Measurements from ENCODE around the gene PADI3. TPM values are rescaled to one million over a fixed set of nuclear protein-coding genes. Genes with fewer than 3 reads are reported as not detected.

PADI3 gene
- total RNA-seq, 3 donors from 2014 or later (not counting 1 experiment from before 2014, with no cell fraction given) = not detected

GRCh38 chr1:17310068-17310640 is 61.3 kb downstream of the PADI3 start:
- DNase-seq = no peak
- ATAC-seq = no peak
- 60% methylated on average over 7 of the region's 7 CpGs for WGBS (ENCODE audit: insufficient coverage)
- no peaks in the 10 kb centered on the region for H3K4me1 Mint-ChIP-seq
- Histone ChIP-seq H3K27ac (ENCODE audit: low read length) (no peak overlapping the region), H3K9me3 (ENCODE audit: control insufficient read depth, insufficient read depth, low read length) (no peaks in the 10 kb centered on the region), H3K4me3 (ENCODE audit: low read length) (no peak overlapping the region), H3K4me1 (ENCODE audit: control insufficient read depth, insufficient read depth, low read length) (peaks cover 3% of the 10 kb centered on the region), H3K27me3 (ENCODE audit: control insufficient read depth, insufficient read depth, low read length) (no peaks in the 10 kb centered on the region), H3K36me3 (ENCODE audit: control insufficient read depth, insufficient read depth, low read length) (no peaks in the 10 kb centered on the region)
- TF ChIP-seq CTCF (IDR thresholded peaks at IDR 0.05) = no peak
- H3K9me3 Mint-ChIP-seq = no peaks in the 10 kb centered on the region
- intact Hi-C loops (cut with micrococcal nuclease) = no loop called here
- H3K27me3 Mint-ChIP-seq (ENCODE audit: low read depth in 2 of 2) = peaks cover 2 to 16% of the 10 kb centered on the region in 2 donors
- no peaks in the 10 kb centered on the region for H3K36me3 Mint-ChIP-seq
- no peak overlapping the region for H3K27ac Mint-ChIP-seq
- H3K4me3 Mint-ChIP-seq = no peak overlapping the region

- H3K36me3 Mint-ChIP-seq = no peaks in the 10 kb centered on the region
- intact Hi-C loops (cut with micrococcal nuclease) = no loop called here
- WGBS (ENCODE audit: insufficient coverage) = 82% methylated on average over 9 of the region's 9 CpGs
Observed at GRCh38 chr1:17313530-17314309, 64.8 kb downstream of the PADI3 start.

GRCh38 chr1:17314491-17314971 is 65.6 kb downstream of the PADI3 start:
- Mint-ChIP-seq H3K36me3 (no peaks in the 10 kb centered on the region), H3K27me3 (ENCODE audit: low read depth in 2 of 2) (peaks cover under 1 to 12% of the 10 kb centered on the region in 2 donors), H3K4me3 (no peak overlapping the region), H3K27ac (no peak overlapping the region), H3K9me3 (no peaks in the 10 kb centered on the region), H3K4me1 (no peaks in the 10 kb centered on the region)
- no peaks in the 10 kb centered on the region for H3K27me3 ChIP-seq (ENCODE audit: control insufficient read depth, insufficient read depth, low read length)
- no peak for DNase-seq
- H3K9me3 ChIP-seq (ENCODE audit: control insufficient read depth, insufficient read depth, low read length) = no peaks in the 10 kb centered on the region
- intact Hi-C loops (cut with micrococcal nuclease) = no loop called here
- TF ChIP-seq CTCF (IDR thresholded peaks at IDR 0.05) = no peak
- ATAC-seq = no peak
- no peak overlapping the region for H3K4me3 ChIP-seq (ENCODE audit: low read length)
- 72% methylated on average over 9 of the region's 9 CpGs for WGBS (ENCODE audit: insufficient coverage)
- H3K4me1 ChIP-seq (ENCODE audit: control insufficient read depth, insufficient read depth, low read length) = no peaks in the 10 kb centered on the region
- H3K27ac ChIP-seq (ENCODE audit: low read length) = no peak overlapping the region
- H3K36me3 ChIP-seq (ENCODE audit: control insufficient read depth, insufficient read depth, low read length) = no peaks in the 10 kb centered on the region

More at GRCh38 chr1:17313530-17314309, 64.8 kb downstream of the PADI3 start:
- Histone ChIP-seq H3K36me3 (ENCODE audit: control insufficient read depth, insufficient read depth, low read length) (no peaks in the 10 kb centered on the region), H3K4me1 (ENCODE audit: control insufficient read depth, insufficient read depth, low read length) (no peaks in the 10 kb centered on the region), H3K27ac (ENCODE audit: low read length) (no peak overlapping the region), H3K4me3 (ENCODE audit: low read length) (no peak overlapping the region), H3K27me3 (ENCODE audit: control insufficient read depth, insufficient read depth, low read length) (no peaks in the 10 kb centered on the region), H3K9me3 (ENCODE audit: control insufficient read depth, insufficient read depth, low read length) (no peaks in the 10 kb centered on the region)
- no peak overlapping the region for H3K4me3 Mint-ChIP-seq
- H3K9me3 Mint-ChIP-seq = no peaks in the 10 kb centered on the region
- peaks cover 2 to 16% of the 10 kb centered on the region in 2 donors for H3K27me3 Mint-ChIP-seq (ENCODE audit: low read depth in 2 of 2)
- ATAC-seq (no peak), DNase-seq (no peak)
- no peak for TF ChIP-seq CTCF (IDR thresholded peaks at IDR 0.05)
- no peaks in the 10 kb centered on the region for H3K4me1 Mint-ChIP-seq
- H3K27ac Mint-ChIP-seq = no peak overlapping the region

Data from natural killer cell (primary cell).